Erythroblast (primary cell): ENCODE data around the gene ECE1.

Source experiments
- GATA1 ChIP-seq: IDR thresholded peaks from 2 replicates; pipeline ENCODE4 v1.6.1; 2011; ENCODE audit warnings: low read depth, mild to moderate bottlenecking, control low read depth, low read length, moderate library complexity
- POLR2A ChIP-seq: IDR thresholded peaks from 2 replicates; pipeline ENCODE4 v1.6.1; 2011; ENCODE audit warnings: mild to moderate bottlenecking, low read length

GRCh38 chr1:21255943-21256320, 34.3 kb downstream of the ECE1 start:
- TF ChIP-seq POLR2A: no peak
- no peak for TF ChIP-seq GATA1
